Activated T-helper 17 cell treated with anti-CD3 and anti-CD28 coated beads, Interleukin-2, amount 50 U/mL, for 72 hours (primary cell): ENCODE data around the gene CTXN3. TPM values are rescaled to one million over a fixed set of nuclear protein-coding genes. Genes with fewer than 3 reads are reported as not detected.

ENCODE experiments used
- ATAC-seq: fragments of 150-1000 bp; cut with Tn5 transposase; replicated peaks from 2 replicates; pipeline ENCODE4 v1.10.0; 2021; ENCODE audit warnings: mild to moderate bottlenecking, moderate library complexity
- H3K27ac Mint-ChIP-seq: one replicate; pipeline ENCODE4 v1.8.0; 2022; ENCODE audit warnings: mixed read lengths
- H3K27me3 Mint-ChIP-seq: one replicate; pipeline ENCODE4 v1.8.0; 2022; ENCODE audit warnings: mixed read lengths
- H3K36me3 Mint-ChIP-seq: one replicate; pipeline ENCODE4 v1.8.0; 2022; ENCODE audit warnings: low read depth, mild to moderate bottlenecking, mixed read lengths
- H3K4me1 Mint-ChIP-seq: one replicate; pipeline ENCODE4 v1.8.0; 2022; ENCODE audit warnings: mixed read lengths
- H3K4me3 Mint-ChIP-seq: one replicate; pipeline ENCODE4 v1.8.0; 2022; ENCODE audit warnings: mild to moderate bottlenecking, mixed read lengths
- H3K9me3 Mint-ChIP-seq: one replicate; pipeline ENCODE4 v1.8.0; 2022; ENCODE audit warnings: mixed read lengths
- total RNA-seq, 2 donors: library from RNA; stranded (reverse); gene quantifications; one replicate each; pipeline ENCODE4 v1.2.3, GENCODE V29; 2022

The CTXN3 gene
- total RNA-seq, result not detected

DNA sequence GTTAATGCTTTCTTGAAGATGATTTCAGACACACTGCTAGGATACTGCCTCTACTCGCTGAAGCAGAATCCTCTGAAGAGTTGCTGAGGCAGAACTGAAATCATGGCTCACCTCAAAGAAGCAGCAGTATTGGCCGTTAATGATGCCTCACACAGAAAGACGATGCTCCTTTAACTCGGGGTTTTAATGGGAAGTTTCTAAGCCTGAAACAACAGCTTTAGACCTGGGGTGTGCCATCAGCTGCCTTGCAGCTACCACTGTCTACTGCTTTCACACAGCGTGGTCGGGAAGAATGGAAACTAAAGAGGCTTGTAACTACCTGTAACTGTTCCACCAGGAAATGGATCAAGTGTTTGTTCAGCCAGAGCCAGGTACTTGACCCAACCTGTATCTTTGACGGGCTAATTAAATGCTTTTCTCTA is at the start of gene CTXN3:
CTXN3 (plus strand) TSS at position 65 of the 422 bp plus-strand sequence. CDS start 8,440 bp downstream, outside the sequence.
- Mint-ChIP-seq H3K4me1 (no peaks in the 10 kb centered on the region), H3K9me3 (no peaks in the 10 kb centered on the region), H3K27me3 (peaks cover 14% of the 10 kb centered on the region), H3K36me3 (no peaks in the 10 kb centered on the region), H3K27ac (no peak within 1 kb of the TSS), H3K4me3 (no peak within 1 kb of the TSS)
- ATAC-seq, result no peak

DNA sequence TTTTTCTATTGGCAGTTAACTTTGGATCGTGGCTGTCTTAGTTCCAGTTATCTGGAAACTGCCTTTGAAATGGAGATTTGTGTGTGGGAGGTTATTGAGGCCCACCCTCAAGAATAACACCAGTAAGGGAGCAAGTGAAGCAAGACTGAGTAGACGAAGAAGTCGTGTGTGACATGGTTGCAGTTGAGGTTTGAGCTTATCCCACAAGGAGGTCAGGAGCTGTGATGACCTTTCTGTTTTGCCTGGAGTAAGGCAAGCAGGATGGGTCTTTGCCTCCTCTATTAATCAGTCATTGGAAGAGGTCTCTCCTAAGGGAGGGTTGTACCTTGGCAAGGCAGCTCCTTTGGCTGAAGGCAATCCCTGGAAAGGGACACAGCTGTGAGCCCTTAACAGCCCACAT is 49.6 kb upstream of the CTXN3 start:
- Mint-ChIP-seq H3K4me3 (no peak overlapping the region), H3K27ac (no peak overlapping the region), H3K27me3 (peaks cover 6% of the 10 kb centered on the region), H3K4me1 (no peaks in the 10 kb centered on the region), H3K9me3 (no peaks in the 10 kb centered on the region), H3K36me3 (no peaks in the 10 kb centered on the region)
- ATAC-seq, result no peak

DNA sequence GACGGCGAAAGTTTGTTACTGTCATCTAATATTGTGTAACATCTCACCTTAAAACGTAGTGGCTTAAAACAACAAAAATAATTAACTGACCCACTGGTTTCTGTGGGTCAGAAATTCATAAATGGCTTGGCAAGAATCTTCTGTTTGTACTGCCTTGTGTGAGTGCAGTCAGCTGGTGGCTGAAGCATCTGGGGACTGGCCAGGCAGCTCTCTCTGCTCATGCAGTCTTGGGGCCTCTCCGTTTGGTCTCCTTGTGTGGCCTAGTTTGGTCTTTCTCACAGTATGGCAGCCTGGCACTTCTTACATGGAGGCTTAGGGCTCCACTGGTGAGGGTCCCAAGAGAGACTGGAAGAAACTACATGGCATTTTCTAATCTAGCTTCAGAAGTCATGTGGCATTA is 49.0 kb upstream of the CTXN3 start:
- H3K4me3 Mint-ChIP-seq, result no peak overlapping the region
- H3K9me3 Mint-ChIP-seq, result no peaks in the 10 kb centered on the region
- H3K27me3 Mint-ChIP-seq, result peaks cover 6% of the 10 kb centered on the region
- H3K27ac Mint-ChIP-seq, result no peak overlapping the region
- no peak for ATAC-seq
- H3K36me3 Mint-ChIP-seq, result no peaks in the 10 kb centered on the region
- no peaks in the 10 kb centered on the region for H3K4me1 Mint-ChIP-seq

DNA sequence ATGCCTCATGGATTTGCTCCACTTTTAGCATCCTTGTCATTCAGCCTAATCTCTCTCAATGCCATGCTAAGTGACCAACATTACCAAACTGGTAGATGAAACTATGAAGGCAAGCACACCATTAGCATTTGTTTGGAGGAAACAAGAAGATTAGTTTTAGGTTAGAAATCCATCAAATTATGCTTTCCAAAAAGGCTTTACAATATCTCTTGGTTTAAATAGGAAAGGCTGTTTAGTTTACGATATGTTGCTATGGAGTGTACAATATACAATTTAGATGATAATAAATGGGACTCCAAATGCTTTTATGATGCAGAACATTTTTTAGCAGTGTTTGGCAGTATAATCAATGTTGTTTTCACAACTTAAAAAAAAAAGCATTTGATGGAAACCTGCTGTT is 47.8 kb upstream of the CTXN3 start:
- no peaks in the 10 kb centered on the region for H3K4me1 Mint-ChIP-seq
- peaks cover 10% of the 10 kb centered on the region for H3K27me3 Mint-ChIP-seq
- H3K4me3 Mint-ChIP-seq, result no peak overlapping the region
- H3K27ac Mint-ChIP-seq, result no peak overlapping the region
- no peak for ATAC-seq
- H3K36me3 Mint-ChIP-seq, result no peaks in the 10 kb centered on the region
- no peaks in the 10 kb centered on the region for H3K9me3 Mint-ChIP-seq

DNA sequence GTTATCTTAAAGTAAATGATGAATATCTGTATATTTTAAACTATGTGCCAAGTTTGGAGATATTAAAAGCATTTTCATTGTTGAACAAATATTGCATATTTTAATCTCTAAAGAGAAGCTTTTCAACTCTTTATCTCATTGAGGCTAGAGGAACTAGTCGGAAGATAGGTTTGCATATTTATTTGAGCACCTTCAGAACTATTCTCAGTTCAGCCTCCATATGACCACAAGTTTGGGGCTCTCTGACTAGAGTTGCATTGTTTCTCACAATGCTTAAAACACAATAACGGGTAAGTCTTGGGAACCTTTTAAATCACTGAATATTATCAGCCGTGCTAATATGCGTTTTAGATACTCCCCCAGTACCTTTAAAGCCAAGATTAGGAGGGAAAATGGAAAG is 47.3 kb upstream of the CTXN3 start:
- Mint-ChIP-seq H3K4me3 (no peak overlapping the region), H3K27me3 (peaks cover 6% of the 10 kb centered on the region), H3K27ac (no peak overlapping the region), H3K4me1 (no peaks in the 10 kb centered on the region), H3K9me3 (no peaks in the 10 kb centered on the region), H3K36me3 (no peaks in the 10 kb centered on the region)
- ATAC-seq, result no peak

DNA sequence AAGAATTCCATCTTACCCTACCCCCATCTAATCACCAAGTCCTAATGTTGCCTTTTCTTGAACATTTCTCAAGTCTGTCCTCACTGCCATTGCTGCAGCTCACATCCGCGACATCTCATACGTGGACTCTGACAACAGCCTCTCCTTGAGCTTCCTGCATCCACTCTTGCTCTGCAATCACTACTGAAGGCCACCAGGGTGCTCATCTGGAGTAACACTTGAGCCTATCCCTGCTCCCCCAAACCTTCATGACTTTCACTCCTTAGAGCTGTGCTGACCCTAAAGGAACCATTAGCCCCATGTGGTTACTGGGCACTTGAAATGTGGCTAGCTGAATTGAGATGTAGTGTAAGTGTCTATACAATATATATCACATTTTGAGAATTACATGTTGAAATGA is 46.4 kb upstream of the CTXN3 start:
- H3K27ac Mint-ChIP-seq, result no peak overlapping the region
- no peak for ATAC-seq
- no peaks in the 10 kb centered on the region for H3K9me3 Mint-ChIP-seq
- H3K36me3 Mint-ChIP-seq, result no peaks in the 10 kb centered on the region
- H3K4me3 Mint-ChIP-seq, result no peak overlapping the region
- H3K27me3 Mint-ChIP-seq, result peaks cover 6% of the 10 kb centered on the region
- no peaks in the 10 kb centered on the region for H3K4me1 Mint-ChIP-seq

DNA sequence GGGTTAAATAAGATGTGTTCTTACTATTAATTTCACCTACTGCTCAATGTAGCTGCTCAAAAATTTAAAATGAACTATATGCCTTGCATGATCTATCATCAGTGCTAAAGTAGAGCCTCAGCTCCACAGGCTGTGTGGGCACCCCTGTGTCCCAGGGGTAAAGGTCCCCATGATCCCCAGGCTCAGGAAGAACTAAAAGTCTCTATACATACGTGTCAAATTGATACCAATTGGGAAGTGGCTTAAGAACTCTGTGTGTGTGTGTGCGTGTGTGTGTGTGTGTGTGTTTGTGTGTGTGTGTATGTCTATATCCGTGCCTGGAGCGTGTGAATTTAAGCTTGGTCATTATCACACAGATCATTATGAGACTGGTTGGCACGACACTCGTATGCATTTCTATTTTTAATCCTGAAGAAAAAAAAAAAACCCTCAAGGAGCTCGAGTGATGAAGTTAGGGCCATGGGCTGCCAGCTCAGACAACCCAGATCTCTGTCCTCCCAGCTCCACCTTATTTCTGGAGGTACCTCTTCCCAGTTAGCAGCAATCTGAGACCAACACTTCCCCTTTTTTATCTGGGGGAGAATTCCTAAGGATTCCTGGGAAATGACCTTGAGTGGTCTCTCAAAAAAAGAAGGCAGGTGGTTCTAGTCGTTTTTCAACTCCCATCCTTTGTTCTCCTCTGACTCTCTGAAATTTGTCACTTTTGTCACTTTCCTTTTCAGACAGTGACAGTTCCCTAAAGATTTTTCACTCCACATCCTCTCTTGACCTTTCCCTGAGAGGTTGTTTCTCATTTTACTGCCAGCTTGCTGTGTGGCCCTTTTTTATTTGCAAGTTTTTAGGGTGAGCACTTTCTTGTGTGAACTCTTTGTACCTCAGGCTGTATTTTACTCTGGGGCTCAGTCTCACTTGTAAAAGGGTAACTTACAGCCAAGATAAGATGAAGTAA is 45.7 kb upstream of the CTXN3 start:
- Mint-ChIP-seq H3K4me3 (no peak overlapping the region), H3K36me3 (no peaks in the 10 kb centered on the region), H3K9me3 (no peaks in the 10 kb centered on the region), H3K27ac (no peak overlapping the region), H3K27me3 (peaks cover 6% of the 10 kb centered on the region), H3K4me1 (no peaks in the 10 kb centered on the region)
- ATAC-seq, result no peak

DNA sequence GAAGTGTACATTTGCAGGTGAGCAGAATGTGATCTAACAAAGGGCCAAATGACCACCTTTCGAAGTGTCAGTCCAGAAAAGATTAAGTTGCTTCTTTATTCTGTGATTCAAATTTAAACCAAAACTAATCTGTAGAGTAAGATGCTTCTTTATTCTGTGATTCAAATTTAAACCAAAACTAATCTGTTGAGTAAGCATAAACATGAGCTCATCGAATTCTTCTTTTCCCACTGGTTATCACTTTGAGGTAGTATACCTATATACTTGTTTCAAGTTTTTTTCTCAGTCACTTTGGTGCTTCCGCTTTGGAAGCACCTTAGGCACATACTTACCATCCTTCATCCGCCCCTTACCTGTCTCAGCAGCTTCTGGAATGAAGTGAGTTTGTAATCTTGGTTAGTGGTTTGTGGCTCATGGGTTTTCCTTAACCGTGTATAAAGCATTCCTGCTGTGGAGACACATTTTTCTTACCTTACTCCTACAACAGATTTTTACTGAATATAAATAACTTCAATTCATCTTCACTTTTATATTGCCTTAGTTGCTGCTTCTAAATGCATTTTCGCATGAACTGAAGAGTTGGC is 40.7 kb upstream of the CTXN3 start:
- ATAC-seq, result peak; percentile 65
- Mint-ChIP-seq H3K9me3 (no peaks in the 10 kb centered on the region), H3K4me1 (no peaks in the 10 kb centered on the region), H3K27ac (no peak overlapping the region), H3K27me3 (peaks cover 10% of the 10 kb centered on the region), H3K4me3 (no peak overlapping the region), H3K36me3 (no peaks in the 10 kb centered on the region)

DNA sequence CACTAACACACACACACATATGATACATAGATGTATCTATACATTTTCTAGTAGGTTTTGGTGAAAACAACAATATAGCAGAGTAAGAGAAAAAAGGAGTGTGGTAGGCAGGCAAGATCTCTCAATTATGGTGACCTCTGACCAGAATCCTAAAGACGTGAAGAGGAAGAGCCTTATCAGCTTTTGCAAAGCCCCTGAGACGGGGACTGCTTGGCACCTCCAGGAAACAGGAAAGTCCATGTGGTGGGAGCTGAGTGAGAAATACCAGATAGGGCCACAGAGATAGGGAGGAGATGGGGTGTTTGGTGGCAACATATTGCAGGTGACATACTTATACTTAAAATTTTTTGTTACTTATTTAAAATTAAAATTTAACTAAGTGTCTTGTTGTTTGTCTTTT is 39.9 kb upstream of the CTXN3 start:
- H3K4me1 Mint-ChIP-seq, result no peaks in the 10 kb centered on the region
- H3K36me3 Mint-ChIP-seq, result no peaks in the 10 kb centered on the region
- H3K27me3 Mint-ChIP-seq, result peaks cover 11% of the 10 kb centered on the region
- ATAC-seq, result no peak
- no peak overlapping the region for H3K4me3 Mint-ChIP-seq
- H3K9me3 Mint-ChIP-seq, result no peaks in the 10 kb centered on the region
- H3K27ac Mint-ChIP-seq, result no peak overlapping the region

DNA sequence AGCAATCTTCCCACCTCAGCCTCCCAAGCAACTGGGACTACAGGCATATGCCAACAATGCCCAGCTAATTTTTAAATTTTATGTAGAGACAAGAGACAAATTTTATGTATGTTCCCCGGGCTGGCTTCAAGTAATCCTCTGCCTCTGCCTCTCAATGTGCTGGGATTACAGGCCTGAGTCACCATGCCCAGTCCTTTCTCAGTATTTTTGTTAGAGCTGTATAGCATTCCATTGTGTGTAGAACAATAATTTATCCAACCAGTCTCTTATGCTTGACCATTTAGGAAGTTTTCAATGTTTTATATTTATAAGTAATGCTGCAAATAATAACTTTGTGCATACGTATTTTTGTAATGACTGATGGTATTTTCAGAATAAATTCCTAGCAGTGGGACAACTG is 38.9 kb upstream of the CTXN3 start:
- Mint-ChIP-seq H3K4me1 (no peaks in the 10 kb centered on the region), H3K27me3 (peaks cover 14% of the 10 kb centered on the region), H3K27ac (no peak overlapping the region), H3K4me3 (no peak overlapping the region), H3K36me3 (no peaks in the 10 kb centered on the region), H3K9me3 (no peaks in the 10 kb centered on the region)
- no peak for ATAC-seq

DNA sequence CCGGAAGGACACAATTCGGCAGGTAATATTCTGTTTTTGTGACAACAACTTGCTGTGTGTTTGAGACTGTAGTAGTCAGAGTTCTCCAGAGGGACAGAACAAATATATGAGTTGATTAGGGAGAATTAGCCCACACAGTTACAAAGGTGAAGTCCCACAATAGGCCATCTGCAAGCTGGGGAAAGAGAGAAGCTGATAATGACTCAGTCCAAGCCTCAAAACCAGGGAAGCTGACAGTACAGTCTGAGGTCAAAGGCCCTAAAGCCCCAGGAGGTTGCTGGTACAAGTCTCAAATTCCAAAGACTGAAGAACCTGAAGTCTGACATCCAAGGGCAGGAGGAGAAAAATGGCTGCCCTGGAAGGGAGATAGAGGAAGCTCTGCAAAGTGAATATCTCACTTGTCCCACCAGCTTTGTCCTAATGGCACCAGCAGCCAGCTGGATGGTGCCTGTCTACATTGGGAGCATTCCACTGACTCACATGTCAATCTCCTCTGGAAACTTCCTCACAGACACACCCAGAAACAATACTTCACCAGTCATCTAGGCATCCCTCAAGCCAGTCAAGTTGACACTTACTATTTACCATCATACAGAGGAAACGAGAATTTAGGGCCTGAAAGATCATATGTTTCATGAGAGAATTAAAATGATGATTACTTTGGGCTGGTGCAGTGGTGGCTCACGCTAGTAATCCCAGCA is 36.3 kb upstream of the CTXN3 start:
- Mint-ChIP-seq H3K27me3 (peaks cover 16% of the 10 kb centered on the region), H3K36me3 (no peaks in the 10 kb centered on the region), H3K27ac (no peak overlapping the region), H3K4me3 (no peak overlapping the region), H3K9me3 (no peaks in the 10 kb centered on the region), H3K4me1 (no peaks in the 10 kb centered on the region)
- peak; percentile 68 for ATAC-seq

DNA sequence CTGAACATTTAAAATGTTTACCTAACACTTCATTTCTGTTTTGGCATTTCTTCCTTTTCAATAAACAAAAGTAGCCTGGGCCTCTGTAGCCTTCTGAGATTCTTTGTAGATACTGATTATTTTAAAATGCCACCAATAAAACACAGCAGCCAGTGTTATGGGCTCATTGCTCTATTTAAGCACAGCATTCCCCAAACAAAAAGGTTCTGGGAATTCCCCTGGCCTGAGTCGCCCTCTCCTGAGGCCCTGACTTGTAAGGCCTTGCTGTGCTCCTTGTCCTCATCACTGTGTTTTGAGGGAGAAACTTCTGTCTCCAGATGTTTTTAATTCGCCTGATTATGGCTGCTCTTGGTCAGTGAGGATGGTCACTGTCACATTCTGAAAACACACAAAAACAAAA is 33.0 kb upstream of the CTXN3 start:
- H3K9me3 Mint-ChIP-seq, result peaks cover 4% of the 10 kb centered on the region
- no peaks in the 10 kb centered on the region for H3K4me1 Mint-ChIP-seq
- no peak for ATAC-seq
- H3K36me3 Mint-ChIP-seq, result no peaks in the 10 kb centered on the region
- peaks cover 16% of the 10 kb centered on the region for H3K27me3 Mint-ChIP-seq
- H3K27ac Mint-ChIP-seq, result no peak overlapping the region
- H3K4me3 Mint-ChIP-seq, result no peak overlapping the region

DNA sequence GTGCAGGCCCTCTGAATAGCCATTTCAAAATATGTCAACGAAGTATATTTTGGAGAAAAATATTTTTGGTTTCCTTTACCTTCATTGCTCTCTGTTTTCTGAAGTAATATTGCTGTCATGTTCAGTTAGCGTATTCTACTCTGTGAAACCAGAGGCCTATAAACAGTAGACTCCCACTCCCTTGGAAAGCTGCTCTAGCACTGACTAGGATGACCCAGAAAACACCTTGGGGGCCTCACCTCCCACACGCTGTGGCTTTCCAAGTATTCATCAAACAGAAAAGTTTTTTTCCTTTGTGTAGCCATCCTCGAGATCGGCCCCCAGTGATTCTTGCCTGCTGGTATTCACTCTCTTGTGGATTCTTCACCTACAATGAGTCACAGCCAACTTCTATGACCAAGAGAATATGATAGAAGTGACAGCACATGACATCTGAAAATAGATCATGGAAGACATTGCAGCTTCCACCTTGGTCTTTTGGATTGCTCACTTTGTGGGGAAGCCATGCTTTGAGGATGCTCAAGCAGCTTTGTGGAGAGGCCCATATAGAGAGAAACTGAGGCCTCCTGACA is 28.9 kb upstream of the CTXN3 start:
- Mint-ChIP-seq H3K36me3 (no peaks in the 10 kb centered on the region), H3K27ac (no peak overlapping the region), H3K9me3 (peaks cover 4% of the 10 kb centered on the region), H3K4me1 (no peaks in the 10 kb centered on the region), H3K27me3 (peaks cover 8% of the 10 kb centered on the region), H3K4me3 (no peak overlapping the region)
- peak; percentile 75 for ATAC-seq

DNA sequence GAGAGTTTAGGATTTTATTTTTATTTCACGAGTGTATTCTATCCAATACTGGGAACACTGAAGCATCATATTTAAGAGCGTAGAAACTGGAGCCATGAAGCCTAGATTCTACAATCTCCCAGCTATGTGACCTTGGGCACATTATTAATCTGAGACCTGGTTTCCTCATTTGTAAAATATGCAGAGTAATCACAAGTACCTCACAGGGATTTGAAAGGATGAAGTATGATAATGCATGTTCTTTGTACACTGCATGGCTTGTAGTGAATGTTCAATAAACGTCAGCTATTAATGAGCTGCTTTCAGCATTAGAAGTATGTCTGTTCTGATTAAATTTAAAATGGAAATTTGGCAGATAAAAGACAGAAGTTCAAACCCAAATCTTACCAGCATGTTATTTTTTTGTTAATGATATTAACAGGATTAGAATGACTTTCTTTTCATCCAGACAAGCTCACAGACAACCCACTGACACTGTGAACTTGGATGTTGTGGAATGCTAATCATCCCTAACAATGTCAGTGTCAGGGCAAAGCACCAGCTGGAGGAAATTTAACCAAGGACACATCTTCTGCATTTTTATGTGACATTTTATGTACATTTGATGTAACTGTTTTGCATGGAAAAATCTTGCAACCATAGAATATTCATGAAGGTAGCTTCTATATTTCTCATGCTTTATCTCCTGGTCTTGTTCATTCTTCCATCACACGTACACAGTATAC is 27.1 kb upstream of the CTXN3 start:
- ATAC-seq, result no peak
- Mint-ChIP-seq H3K36me3 (no peaks in the 10 kb centered on the region), H3K27me3 (peaks cover 3% of the 10 kb centered on the region), H3K9me3 (peaks cover 4% of the 10 kb centered on the region), H3K4me1 (no peaks in the 10 kb centered on the region), H3K27ac (no peak overlapping the region), H3K4me3 (no peak overlapping the region)
